Globus pallidus (tissue), 1 donor: ENCODE measurements around the gene DYRK3.
"Not testable (repeated sequence)": the region's sequence is repeated elsewhere in the genome, so short reads cannot be mapped to it uniquely, and the experiment has no call there.

Experiments
- DNase-seq: peaks from one replicate; pipeline ENCODE4 v3.0.0-alpha.2; 2015; ENCODE audit warnings: low spot score

DYRK3 gene

DNA sequence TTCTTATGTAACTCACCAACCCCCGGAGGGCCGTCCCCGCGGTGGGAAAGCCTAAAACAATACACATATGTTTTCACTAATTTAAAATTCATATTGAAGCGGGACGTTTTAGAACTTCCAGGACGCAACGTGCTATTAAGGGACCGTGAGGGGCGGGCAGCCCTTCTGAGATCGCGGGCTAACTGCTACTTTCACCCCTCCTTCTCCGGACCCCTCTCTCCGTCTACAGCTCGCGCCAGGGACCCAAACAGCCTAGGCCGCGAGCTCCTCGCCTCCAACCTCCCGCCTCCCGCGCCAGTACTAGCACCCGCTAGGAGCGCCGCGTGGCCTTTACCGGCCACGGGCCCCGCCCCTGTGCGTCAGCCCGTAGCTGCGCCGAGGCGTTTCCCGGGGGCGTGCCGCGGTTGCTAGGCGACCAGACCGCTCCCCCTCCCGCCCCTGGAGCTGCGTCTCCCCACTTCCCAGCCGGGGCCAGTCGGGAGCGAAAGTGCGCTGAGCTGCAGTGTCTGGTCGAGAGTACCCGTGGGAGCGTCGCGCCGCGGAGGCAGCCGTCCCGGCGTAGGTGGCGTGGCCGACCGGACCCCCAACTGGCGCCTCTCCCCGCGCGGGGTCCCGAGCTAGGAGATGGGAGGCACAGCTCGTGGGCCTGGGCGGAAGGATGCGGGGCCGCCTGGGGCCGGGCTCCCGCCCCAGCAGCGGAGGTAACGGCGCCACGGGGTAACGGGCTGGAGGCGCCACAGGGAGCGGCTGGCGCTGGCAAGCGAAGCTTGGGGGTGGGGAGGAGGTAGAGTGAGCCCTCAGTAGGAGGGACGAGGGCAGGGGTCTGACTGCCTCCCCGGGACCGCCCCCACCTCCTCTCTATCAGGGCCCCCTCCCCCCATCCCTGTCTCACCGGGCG, at the start of gene DYRK3:
Gene DYRK3 (plus strand): TSS at position 457 of the 898 bp plus-strand sequence. CDS start 168 bp downstream, at position 625.
- DNase-seq = peak; percentile 87

DNA sequence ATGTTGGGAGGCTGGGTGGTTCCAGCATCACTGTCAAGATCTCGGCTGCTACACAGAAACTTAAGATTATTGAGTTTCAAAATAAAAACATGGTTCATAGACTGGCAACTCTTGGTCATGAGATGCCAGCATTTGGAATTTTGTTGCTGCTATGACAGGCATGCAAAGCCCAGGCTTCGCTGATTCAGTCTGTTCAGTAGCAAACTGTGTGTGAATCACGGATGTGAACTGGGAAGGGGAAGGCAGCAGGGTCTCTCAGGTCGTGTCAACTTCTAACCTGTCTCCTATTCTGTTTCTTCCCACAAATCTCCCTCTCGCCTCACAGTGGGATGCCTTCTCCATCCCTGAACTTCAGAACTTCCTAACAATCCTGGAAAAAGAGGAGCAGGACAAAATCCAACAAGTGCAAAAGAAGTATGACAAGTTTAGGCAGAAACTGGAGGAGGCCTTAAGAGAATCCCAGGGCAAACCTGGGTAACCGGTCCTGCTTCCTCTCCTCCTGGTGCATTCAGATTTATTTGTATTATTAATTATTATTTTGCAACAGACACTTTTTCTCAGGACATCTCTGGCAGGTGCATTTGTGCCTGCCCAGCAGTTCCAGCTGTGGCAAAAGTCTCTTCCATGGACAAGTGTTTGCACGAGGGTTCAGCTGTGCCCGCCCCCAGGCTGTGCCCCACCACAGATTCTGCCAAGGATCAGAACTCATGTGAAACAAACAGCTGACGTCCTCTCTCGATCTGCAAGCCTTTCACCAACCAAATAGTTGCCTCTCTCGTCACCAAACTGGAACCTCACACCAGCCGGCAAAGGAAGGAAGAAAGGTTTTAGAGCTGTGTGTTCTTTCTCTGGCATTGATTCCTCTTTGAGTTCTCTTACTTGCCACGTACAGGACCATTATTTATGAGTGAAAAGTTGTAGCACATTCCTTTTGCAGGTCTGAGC, 48.6 kb upstream of the DYRK3 start:
- DNase-seq = no peak

DNA sequence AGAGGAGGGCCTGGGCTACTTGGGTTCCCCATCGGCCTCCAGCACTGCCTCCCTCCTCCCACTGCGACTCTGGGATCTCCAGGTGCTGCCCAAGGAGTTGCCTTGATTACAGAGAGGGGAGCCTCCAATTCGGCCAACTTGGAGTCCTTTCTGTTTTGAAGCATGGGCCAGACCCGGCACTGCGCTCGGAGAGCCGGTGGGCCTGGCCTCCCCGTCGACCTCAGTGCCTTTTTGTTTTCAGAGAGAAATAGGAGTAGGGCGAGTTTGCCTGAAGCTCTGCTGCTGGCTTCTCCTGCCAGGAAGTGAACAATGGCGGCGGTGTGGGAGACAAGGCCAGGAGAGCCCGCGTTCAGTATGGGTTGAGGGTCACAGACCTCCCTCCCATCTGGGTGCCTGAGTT, 47.4 kb upstream of the DYRK3 start:
- no peak for DNase-seq

DNA sequence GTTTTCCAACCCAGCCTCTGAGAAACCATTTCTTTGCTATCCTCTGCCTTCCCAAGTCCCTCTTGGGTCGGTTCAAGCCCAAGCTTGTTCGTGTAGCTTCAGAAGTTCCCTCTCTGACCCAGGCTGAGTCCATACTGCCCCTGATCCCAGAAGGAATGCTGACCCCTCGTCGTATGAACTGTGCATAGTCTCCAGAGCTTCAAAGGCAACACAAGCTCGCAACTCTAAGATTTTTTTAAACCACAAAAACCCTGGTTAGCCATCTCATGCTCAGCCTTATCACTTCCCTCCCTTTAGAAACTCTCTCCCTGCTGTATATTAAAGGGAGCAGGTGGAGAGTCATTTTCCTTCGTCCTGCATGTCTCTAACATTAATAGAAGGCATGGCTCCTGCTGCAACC, 46.8 kb upstream of the DYRK3 start:
- DNase-seq = no peak

DNA sequence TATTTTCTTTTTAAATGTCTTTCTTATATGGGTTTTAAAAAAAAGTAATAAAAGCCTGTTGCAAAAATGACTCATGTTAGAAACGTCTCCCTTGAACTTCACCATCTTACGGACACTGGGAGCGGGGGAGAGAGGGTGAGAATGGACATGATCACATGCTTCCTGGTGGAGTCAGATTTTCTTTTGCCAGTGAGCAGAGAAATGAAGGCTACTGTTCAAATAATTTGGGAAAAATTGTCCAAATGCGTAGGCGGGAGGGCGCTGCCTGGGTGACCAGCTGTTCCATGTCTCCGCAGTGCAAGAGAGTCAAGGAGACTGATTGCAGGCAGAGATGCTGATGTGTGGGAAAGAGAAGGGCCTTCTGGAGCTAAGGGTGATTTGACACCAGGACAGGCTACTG, 46.1 kb upstream of the DYRK3 start:
- no peak for DNase-seq

DNA sequence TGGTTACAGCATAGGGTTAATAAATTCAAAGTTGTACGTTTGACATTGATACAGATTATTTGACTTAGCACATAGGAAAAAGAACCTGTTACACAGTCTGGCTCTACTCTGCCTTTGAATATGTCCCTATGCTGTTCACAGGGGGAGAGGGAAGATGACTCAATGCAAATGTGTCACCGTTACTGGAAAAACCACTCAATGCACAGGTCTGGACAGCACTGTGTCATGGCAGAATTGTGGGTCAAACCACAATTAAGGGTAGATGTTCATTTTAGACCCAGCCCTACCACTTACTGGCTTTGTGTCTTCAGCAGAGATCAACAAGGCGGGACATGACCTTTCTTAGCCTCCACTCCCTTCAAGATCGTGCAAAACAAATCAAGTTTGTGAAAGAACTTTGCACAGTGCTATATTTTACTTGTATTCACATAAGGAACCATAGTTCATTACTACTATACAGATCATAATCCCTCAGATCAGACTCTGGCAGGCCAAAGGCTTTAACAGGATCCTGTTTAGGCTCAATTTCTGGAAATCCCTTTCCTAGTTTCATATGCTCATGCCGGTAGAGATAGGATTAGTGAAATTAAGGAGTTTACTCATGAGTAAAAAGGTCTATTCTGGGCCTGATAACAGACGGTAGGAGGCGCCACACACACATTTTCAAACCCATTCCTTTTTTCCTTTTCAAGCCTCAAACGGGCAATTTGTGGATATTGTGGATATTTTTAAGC, 45.1 kb upstream of the DYRK3 start:
- DNase-seq = no peak

DNA sequence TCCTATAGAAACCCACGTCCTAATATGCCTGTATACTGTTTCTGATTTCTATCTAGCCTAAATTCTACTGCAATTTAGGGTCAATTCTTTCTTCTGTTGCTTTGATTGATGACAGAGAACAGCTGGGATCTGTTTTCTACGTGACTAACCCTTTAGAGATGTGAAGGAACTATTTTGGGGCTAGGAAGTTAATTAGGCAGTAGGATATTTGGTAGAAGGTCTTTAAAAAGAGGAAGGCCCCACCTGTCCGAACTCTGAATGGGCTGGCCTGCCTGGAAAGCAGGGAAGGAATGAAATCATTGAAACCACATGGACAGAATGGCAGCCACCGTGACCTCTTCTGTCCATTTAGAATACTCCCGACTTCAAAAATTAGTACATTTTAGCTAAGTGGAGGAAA, 44.1 kb upstream of the DYRK3 start:
- DNase-seq = no peak

DNA sequence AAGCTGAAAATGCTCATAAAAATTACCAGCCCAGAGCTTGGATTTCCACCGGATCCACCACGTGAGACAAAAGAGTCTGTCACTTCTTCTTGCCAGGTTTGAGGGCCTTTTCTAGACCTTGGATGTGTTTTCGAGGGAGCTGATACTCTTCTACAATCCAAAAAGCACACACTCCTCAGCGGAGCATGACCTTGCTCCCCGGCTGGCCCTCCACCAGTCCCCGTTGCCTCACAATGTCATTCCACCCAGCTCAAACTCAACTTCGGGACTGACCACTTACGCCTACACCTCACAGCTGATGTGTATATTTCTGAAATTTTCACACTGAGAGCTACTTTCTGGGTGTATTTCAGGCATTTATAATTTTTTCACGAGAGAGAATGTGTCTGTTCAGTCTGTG, 43.6 kb upstream of the DYRK3 start:
- no peak for DNase-seq

DNA sequence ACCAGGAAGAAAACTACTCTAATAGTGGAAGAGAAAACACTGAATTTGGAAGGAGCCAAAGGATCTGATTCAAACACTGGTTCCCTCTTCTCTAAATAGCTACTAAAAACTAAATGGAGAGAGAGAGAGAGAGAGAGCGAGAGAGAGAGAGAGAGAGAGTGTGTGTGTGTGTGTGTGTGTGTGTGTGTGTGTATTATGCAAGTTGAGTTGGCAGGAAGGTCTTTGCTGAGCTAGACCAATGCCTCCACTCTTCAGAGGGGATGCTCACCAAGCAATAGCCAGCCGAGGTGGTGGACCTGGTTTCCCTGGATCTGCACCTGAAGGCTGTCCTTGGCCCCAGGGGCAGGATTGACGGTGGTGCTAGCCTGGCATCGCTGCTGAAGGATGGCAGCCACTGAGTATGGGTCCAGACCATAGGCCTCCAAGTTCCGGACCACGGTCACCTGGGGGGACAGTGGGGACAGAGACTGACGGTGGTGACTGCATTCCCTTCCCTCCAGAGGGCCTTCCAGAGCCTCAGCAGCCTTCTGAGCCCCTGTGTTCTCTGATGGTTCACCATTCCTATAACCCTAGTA, 41.9 kb upstream of the DYRK3 start:
- DNase-seq = no peak

DNA sequence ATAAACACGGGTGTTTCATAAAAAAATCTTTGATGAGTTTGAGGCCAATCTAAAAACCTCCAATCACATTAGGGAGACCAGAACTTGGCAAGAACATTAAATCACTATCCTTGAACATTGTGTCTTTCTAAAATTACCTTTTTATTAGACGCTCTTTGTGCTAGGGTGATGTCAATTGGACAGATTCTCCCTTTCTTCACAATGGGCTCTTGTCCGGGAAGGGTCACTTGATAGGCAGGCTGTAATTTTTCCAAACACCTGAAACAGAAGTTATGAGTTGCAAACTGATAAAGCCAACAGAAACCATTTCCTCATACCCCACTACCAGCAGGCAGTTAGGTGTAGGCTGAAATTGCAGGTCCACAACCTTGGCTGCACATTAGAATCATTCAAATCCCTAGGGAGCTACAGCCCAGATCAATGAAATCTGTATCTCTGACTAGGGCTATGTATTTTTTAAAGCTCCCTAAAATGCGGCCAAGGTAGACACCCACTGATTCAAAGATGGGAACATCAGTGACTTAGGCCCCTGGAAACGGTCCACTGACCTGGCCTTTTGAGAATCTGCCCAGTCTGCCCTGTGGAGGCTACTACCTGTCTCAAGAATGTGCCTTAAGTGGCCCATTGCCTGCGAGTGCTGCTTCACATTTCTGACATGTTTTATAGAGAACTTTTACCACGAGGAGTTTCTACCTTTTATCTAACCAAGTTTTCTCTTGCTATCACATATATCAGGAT, 39.6 kb upstream of the DYRK3 start:
- no peak for DNase-seq

DNA sequence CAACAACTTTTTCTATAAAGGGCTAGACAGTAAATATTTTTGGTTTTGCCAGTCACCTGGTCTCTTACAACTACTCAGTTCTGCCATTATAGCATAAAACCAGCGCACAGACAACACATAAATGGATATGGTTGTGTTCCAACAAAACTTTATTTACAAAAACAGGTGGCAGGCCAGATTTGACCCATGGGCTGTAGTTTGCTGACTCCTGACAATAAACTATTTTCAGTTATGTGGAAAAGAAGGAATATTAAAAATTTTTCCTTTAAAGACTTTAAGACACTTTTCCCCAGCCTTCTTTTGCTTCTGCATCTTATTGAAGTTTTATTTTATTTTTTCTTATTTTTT, 39.0 kb upstream of the DYRK3 start:
- no peak for DNase-seq

DNA sequence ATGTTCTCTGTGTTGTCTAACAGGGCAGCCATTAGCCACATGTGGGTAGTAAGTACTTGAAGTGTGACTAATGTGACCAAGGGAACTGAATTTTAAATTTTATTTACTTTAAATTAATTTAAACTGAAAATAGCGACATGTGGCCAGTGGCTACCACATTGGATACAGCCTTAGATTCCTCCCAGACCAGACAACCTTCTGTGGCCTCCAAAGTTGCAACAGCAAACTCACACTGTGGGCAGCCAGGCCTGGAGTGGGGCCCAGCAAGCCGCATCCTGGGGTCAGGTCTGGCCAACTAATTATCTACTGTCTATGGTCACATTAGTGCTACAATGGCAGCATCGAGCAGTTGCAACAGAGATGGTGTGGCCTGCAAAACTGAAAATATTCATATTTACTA, 34.8 kb upstream of the DYRK3 start:
- no peak for DNase-seq

DNA sequence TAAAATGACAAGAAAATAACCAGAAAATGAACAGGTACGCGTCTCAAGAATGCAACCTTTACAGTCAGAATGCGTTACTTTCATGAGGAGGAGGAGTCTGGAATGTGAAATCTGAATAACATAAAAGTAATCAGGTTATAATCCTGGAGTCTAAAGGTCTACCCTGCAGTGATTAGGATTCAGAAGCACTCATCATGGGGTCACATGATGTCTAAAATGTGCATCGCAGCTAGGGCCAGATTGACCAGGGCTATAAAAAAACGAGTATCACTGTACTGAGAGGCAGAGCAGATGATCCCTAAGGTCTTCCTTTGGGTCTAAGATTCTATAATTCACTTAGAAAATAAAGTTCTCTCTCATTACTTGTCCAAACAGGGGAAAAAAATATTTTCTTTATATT, 30.5 kb upstream of the DYRK3 start:
- DNase-seq = no peak

DNA sequence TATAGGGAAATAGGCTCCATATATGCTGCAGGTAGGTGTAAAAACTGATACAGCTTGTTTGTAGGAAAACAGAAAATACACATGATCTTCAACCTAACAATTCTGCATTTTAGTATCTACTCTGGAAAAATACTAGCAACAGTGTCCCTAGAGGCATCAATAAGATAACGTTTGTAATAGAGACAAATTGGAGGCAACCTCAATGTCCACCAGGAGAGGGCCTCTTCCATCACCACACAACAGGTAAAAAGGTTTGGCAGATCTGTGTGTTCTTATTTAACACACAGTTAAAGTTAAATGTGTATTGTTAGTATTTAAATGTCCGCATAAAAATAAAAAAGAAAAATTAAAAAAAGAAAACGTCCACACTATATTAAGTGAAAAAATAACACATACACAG, 28.5 kb upstream of the DYRK3 start:
- DNase-seq = no peak

DNA sequence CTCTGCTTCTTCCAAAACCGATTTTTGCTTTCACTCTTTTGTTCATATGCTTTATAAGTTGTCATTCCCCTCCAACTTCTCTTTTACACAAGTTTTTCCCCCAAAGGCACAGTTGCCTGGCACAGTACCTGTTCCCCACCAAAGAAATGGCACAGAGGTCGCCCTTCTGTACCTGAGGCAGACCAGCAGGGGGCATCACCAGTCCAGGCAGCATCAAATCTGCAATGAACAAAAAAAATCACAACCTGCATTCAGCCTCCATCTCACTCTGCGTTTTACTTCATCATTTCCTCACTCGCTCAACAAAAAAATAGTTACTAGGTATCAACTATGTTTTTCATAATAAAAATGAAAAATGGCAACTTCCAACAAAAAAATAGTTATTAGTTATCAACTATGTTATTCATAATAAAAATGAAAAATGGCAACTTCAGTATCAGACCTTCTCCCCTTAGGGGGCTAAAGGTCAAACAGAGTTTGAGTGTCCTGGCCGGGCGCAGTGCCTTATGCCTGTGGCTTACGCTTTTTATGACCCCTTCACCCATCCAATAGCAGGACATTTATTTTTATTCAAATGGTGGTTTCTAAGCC, 27.1 kb upstream of the DYRK3 start:
- no peak for DNase-seq

DNA sequence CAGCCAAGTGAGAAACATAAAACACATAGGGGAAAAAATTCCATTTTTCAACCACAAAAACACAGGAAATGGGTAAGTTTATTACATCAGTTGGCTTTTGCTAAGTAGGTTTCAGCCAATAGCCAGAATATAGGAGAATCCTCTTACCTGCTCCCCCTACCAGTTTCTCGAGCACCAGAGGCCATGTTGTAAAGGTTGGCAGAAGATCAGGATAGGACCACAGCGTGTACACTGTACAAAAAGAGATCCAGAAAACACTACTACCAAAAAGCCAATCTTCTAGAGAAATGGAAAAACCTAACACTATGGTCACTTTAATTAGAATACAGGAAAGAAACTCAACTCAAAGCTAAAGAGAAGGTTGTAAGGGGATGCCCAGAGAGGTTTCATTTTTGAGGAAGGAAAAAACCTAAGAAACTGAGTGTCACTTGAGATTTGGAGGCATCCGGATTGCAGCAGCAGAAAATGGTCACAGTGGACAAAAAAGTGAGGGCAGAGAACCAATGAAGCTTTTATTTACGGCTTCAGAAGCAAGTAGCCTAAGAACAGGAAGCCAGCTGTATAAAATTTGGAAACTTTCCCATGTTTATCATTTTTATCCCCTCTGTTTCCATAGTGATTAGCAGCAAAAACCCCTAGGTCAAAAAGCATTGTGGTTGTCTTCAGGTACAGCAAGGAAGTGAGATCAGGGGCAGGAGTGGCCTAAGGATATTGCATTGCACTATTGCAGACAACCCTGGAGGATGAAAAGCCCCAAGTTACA, 25.9 kb upstream of the DYRK3 start:
- DNase-seq = no peak

DNA sequence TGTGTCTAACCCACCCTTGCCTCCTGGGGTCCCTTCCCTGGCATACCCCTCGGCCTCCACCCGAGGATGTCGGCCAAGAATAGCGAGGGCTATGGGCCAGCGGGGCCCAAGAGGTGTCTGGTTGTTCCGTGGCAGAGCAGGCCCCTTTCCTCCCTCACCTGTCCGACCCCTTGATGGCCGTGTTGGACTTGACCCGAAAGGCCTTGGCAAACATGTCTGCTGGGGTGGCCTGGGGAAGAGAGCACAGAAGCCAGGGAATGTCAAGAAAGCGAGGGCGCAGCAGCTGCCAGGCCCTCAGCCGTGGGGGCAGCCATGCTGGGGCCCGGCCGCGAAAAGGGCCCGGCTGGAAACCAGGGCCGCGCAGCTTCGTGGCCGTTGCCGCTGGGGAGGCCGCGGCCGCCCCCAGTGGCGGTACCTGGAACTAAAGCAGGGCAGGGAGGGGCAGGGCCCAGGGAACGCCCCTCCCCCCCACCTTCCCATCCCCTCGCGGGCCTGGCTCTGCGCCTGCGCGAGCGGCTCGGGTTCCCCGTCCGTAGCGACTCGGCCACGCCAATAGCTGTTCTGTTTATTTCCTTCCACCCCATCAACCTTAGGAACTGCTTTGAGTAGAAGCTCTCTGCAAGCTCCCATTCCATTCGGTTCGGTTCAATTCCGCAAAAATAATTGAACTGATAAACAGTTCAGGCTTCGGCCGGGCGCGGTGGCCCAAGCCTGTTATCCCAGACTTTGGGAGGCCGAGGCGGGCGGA, 23.0 kb upstream of the DYRK3 start, which contains the start of gene EIF2D:
Gene EIF2D (minus strand): TSS at position 337 of the 748 bp plus-strand sequence. CDS start 123 bp downstream, at position 214.
- peak; percentile 94 for DNase-seq

DNA sequence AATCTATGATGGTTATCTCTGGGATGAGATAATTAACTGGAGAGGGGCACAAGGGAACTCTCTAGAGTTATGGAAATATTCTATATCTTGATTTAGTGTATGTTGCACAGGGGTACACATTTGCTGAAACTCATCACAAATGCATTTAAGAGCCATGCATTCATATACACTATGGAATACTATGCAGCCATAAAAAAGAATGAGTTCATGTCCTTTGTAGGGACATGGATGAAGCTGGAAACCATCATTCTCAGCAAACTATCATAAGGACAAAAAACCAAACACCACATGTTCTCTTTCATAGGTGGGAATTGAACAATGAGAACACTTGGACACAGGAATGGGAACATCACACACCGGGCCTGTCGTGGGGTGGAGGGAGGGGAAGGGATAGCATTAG, 8.9 kb upstream of the DYRK3 start:
- DNase-seq = not testable (repeated sequence)

DNA sequence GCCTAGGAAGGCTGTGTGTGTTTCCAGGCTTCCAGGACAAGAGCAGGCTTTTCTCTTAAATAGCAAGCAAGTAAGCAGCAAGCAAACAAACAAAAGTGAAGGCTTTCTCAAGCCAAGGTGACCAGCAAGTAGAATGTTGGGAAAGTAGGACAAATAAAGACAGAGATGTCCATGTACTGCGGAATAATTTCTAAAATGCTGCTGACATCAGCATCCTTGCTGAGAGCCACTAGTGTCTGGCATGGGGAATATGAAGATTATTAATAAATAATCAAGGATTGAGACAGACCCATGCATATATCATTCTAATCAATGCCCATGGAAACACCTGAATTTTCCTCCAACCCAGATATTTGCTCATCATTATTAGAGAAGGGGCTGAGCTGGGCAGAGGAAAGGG, 6.4 kb upstream of the DYRK3 start:
- no peak for DNase-seq
